Measurements from ENCODE around the gene ITGB2.

- no peak for TF ChIP-seq REST (IDR thresholded peaks at IDR 0.05; ENCODE audit: insufficient read depth in 1 of 2, low read depth in 2 of 2, low read length in 2 of 2)
- no peak for TF ChIP-seq SIN3A (IDR thresholded peaks at IDR 0.05; ENCODE audit: borderline replicate concordance, insufficient read depth, low read length)
These were observed 25.7 kb upstream of the ITGB2 start for GRCh38 chr21:44946254-44947041.

All from PFSK-1 (cell line).